Measurements from ENCODE around the gene CSTPP1.
"Not testable (repeated sequence)": the region's sequence is repeated elsewhere in the genome, so short reads cannot be mapped to it uniquely, and the experiment has no call there.

Gene CSTPP1

GRCh38 chr11:47093541-47093940 is 157.0 kb downstream of the CSTPP1 start:
- Histone ChIP-seq H3K36me3 (ENCODE audit: insufficient read depth, low read length) (no peaks in the 10 kb centered on the region), H3K4me1 (ENCODE audit: control insufficient read depth, insufficient read depth, low read length, unreplicated experiment) (no peaks in the 10 kb centered on the region), H3K27ac (ENCODE audit: low read depth, low read length) (no peak overlapping the region), H2AFZ (ENCODE audit: low read length, unreplicated experiment) (no peak overlapping the region), H3K79me2 (ENCODE audit: control insufficient read depth, insufficient read depth, low read length, unreplicated experiment) (no peaks in the 10 kb centered on the region), H3K27me3 (ENCODE audit: insufficient read depth, low read length) (no peaks in the 10 kb centered on the region), H3K4me3 (ENCODE audit: low read depth, low read length) (no peak overlapping the region)

- not testable (repeated sequence) for H3K4me1 ChIP-seq (ENCODE audit: control insufficient read depth, insufficient read depth, low read length, unreplicated experiment)
Measured at GRCh38 chr11:47096871-47097270, 160.3 kb downstream of the CSTPP1 start.

GRCh38 chr11:47098223-47098622 is 161.7 kb downstream of the CSTPP1 start:
- not testable (repeated sequence) for H3K27me3 ChIP-seq (ENCODE audit: insufficient read depth, low read length); H3K4me3 ChIP-seq (ENCODE audit: low read depth, low read length); H3K79me2 ChIP-seq (ENCODE audit: control insufficient read depth, insufficient read depth, low read length, unreplicated experiment); H2AFZ ChIP-seq (ENCODE audit: low read length, unreplicated experiment); H3K27ac ChIP-seq (ENCODE audit: low read depth, low read length); H3K4me1 ChIP-seq (ENCODE audit: control insufficient read depth, insufficient read depth, low read length, unreplicated experiment); H3K36me3 ChIP-seq (ENCODE audit: insufficient read depth, low read length)

More at GRCh38 chr11:47096871-47097270, 160.3 kb downstream of the CSTPP1 start:
- H3K27ac ChIP-seq (ENCODE audit: low read depth, low read length); H3K27me3 ChIP-seq (ENCODE audit: insufficient read depth, low read length); H3K36me3 ChIP-seq (ENCODE audit: insufficient read depth, low read length); H2AFZ ChIP-seq (ENCODE audit: low read length, unreplicated experiment); H3K4me3 ChIP-seq (ENCODE audit: low read depth, low read length); H3K79me2 ChIP-seq (ENCODE audit: control insufficient read depth, insufficient read depth, low read length, unreplicated experiment): not testable (repeated sequence)

GRCh38 chr11:47099214-47099917 is 162.8 kb downstream of the CSTPP1 start:
- Histone ChIP-seq H3K4me1 (ENCODE audit: control insufficient read depth, insufficient read depth, low read length, unreplicated experiment) (peaks cover 9% of the 10 kb centered on the region), H3K36me3 (ENCODE audit: insufficient read depth, low read length) (no peaks in the 10 kb centered on the region), H3K27ac (ENCODE audit: low read depth, low read length) (no peak overlapping the region), H3K4me3 (ENCODE audit: low read depth, low read length) (no peak overlapping the region), H3K27me3 (ENCODE audit: insufficient read depth, low read length) (no peaks in the 10 kb centered on the region), H2AFZ (ENCODE audit: low read length, unreplicated experiment) (no peak overlapping the region), H3K79me2 (ENCODE audit: control insufficient read depth, insufficient read depth, low read length, unreplicated experiment) (no peaks in the 10 kb centered on the region)

GRCh38 chr11:47099918-47100315 is 163.4 kb downstream of the CSTPP1 start:
- Histone ChIP-seq H3K36me3 (ENCODE audit: insufficient read depth, low read length) (no peaks in the 10 kb centered on the region), H2AFZ (ENCODE audit: low read length, unreplicated experiment) (no peak overlapping the region), H3K79me2 (ENCODE audit: control insufficient read depth, insufficient read depth, low read length, unreplicated experiment) (no peaks in the 10 kb centered on the region), H3K27ac (ENCODE audit: low read depth, low read length) (no peak overlapping the region), H3K4me1 (ENCODE audit: control insufficient read depth, insufficient read depth, low read length, unreplicated experiment) (peaks cover 9% of the 10 kb centered on the region), H3K4me3 (ENCODE audit: low read depth, low read length) (no peak overlapping the region), H3K27me3 (ENCODE audit: insufficient read depth, low read length) (no peaks in the 10 kb centered on the region)

- H2AFZ ChIP-seq (ENCODE audit: low read length, unreplicated experiment): no peak overlapping the region
- no peaks in the 10 kb centered on the region for H3K27me3 ChIP-seq (ENCODE audit: insufficient read depth, low read length)
- peaks cover 9% of the 10 kb centered on the region for H3K4me1 ChIP-seq (ENCODE audit: control insufficient read depth, insufficient read depth, low read length, unreplicated experiment)
- H3K79me2 ChIP-seq (ENCODE audit: control insufficient read depth, insufficient read depth, low read length, unreplicated experiment): no peaks in the 10 kb centered on the region
- H3K4me3 ChIP-seq (ENCODE audit: low read depth, low read length): no peak overlapping the region
- H3K27ac ChIP-seq (ENCODE audit: low read depth, low read length): no peak overlapping the region
- no peaks in the 10 kb centered on the region for H3K36me3 ChIP-seq (ENCODE audit: insufficient read depth, low read length)
Measured at GRCh38 chr11:47101406-47101805, 164.8 kb downstream of the CSTPP1 start.

- Histone ChIP-seq H3K4me3 (ENCODE audit: low read depth, low read length) (no peak overlapping the region), H3K79me2 (ENCODE audit: control insufficient read depth, insufficient read depth, low read length, unreplicated experiment) (no peaks in the 10 kb centered on the region), H3K36me3 (ENCODE audit: insufficient read depth, low read length) (no peaks in the 10 kb centered on the region), H3K4me1 (ENCODE audit: control insufficient read depth, insufficient read depth, low read length, unreplicated experiment) (peaks cover 6% of the 10 kb centered on the region), H3K27me3 (ENCODE audit: insufficient read depth, low read length) (no peaks in the 10 kb centered on the region), H2AFZ (ENCODE audit: low read length, unreplicated experiment) (no peak overlapping the region), H3K27ac (ENCODE audit: low read depth, low read length) (no peak overlapping the region)
Measured at GRCh38 chr11:47104261-47104950, 167.8 kb downstream of the CSTPP1 start.

- no peak overlapping the region for H3K4me3 ChIP-seq (ENCODE audit: low read depth, low read length)
- no peaks in the 10 kb centered on the region for H3K36me3 ChIP-seq (ENCODE audit: insufficient read depth, low read length)
- H3K4me1 ChIP-seq (ENCODE audit: control insufficient read depth, insufficient read depth, low read length, unreplicated experiment): no peaks in the 10 kb centered on the region
- no peak overlapping the region for H2AFZ ChIP-seq (ENCODE audit: low read length, unreplicated experiment)
- no peaks in the 10 kb centered on the region for H3K27me3 ChIP-seq (ENCODE audit: insufficient read depth, low read length)
- H3K79me2 ChIP-seq (ENCODE audit: control insufficient read depth, insufficient read depth, low read length, unreplicated experiment): no peaks in the 10 kb centered on the region
- no peak overlapping the region for H3K27ac ChIP-seq (ENCODE audit: low read depth, low read length)
Measured at GRCh38 chr11:47105541-47105940, 169.0 kb downstream of the CSTPP1 start.

GRCh38 chr11:47105974-47106373 is 169.4 kb downstream of the CSTPP1 start:
- H3K27me3 ChIP-seq (ENCODE audit: insufficient read depth, low read length): no peaks in the 10 kb centered on the region
- no peaks in the 10 kb centered on the region for H3K4me1 ChIP-seq (ENCODE audit: control insufficient read depth, insufficient read depth, low read length, unreplicated experiment)
- no peaks in the 10 kb centered on the region for H3K36me3 ChIP-seq (ENCODE audit: insufficient read depth, low read length)
- no peak overlapping the region for H2AFZ ChIP-seq (ENCODE audit: low read length, unreplicated experiment)
- H3K27ac ChIP-seq (ENCODE audit: low read depth, low read length): no peak overlapping the region
- H3K79me2 ChIP-seq (ENCODE audit: control insufficient read depth, insufficient read depth, low read length, unreplicated experiment): no peaks in the 10 kb centered on the region
- H3K4me3 ChIP-seq (ENCODE audit: low read depth, low read length): no peak overlapping the region

- no peaks in the 10 kb centered on the region for H3K27me3 ChIP-seq (ENCODE audit: insufficient read depth, low read length)
- H2AFZ ChIP-seq (ENCODE audit: low read length, unreplicated experiment): no peak overlapping the region
- H3K27ac ChIP-seq (ENCODE audit: low read depth, low read length): no peak overlapping the region
- H3K4me3 ChIP-seq (ENCODE audit: low read depth, low read length): no peak overlapping the region
- H3K4me1 ChIP-seq (ENCODE audit: control insufficient read depth, insufficient read depth, low read length, unreplicated experiment): no peaks in the 10 kb centered on the region
- no peaks in the 10 kb centered on the region for H3K79me2 ChIP-seq (ENCODE audit: control insufficient read depth, insufficient read depth, low read length, unreplicated experiment)
- H3K36me3 ChIP-seq (ENCODE audit: insufficient read depth, low read length): no peaks in the 10 kb centered on the region
Measured at GRCh38 chr11:47106798-47107411, 170.3 kb downstream of the CSTPP1 start.

GRCh38 chr11:47107744-47108143 is 171.2 kb downstream of the CSTPP1 start:
- H3K27ac ChIP-seq (ENCODE audit: low read depth, low read length): no peak overlapping the region
- no peaks in the 10 kb centered on the region for H3K27me3 ChIP-seq (ENCODE audit: insufficient read depth, low read length)
- no peak overlapping the region for H2AFZ ChIP-seq (ENCODE audit: low read length, unreplicated experiment)
- no peak overlapping the region for H3K4me3 ChIP-seq (ENCODE audit: low read depth, low read length)
- H3K79me2 ChIP-seq (ENCODE audit: control insufficient read depth, insufficient read depth, low read length, unreplicated experiment): no peaks in the 10 kb centered on the region
- no peaks in the 10 kb centered on the region for H3K4me1 ChIP-seq (ENCODE audit: control insufficient read depth, insufficient read depth, low read length, unreplicated experiment)
- no peaks in the 10 kb centered on the region for H3K36me3 ChIP-seq (ENCODE audit: insufficient read depth, low read length)
